Muscle layer of duodenum (tissue), 2 donors: Measurements from ENCODE around the gene PCA3.

Experiments
- H3K27ac ChIP-seq: one replicate; pipeline ENCODE4 v1.7.0; 2013; ENCODE audit warnings: mild to moderate bottlenecking, low read length
- H3K27me3 ChIP-seq: one replicate; pipeline ENCODE4 v1.7.0; 2013; ENCODE audit warnings: low read depth, mild to moderate bottlenecking, control low read depth, low read length
- H3K36me3 ChIP-seq, 2 donors: one replicate each; pipeline ENCODE4 v1.7.0; 2013; ENCODE audit warnings: low read length in 2 of 2, control low read depth in 1 of 2, mild to moderate bottlenecking in 1 of 2; ENCODE audit not compliant: insufficient read depth in 2 of 2, control insufficient read depth in 1 of 2
- H3K4me1 ChIP-seq, 2 donors: one replicate each; pipeline ENCODE4 v1.7.0; 2013; ENCODE audit warnings: low read length in 2 of 2, mild to moderate bottlenecking in 2 of 2, control low read depth in 1 of 2, moderate library complexity in 1 of 2; ENCODE audit not compliant: insufficient read depth in 2 of 2, control insufficient read depth in 1 of 2
- H3K4me3 ChIP-seq, 2 donors: one replicate each; pipeline ENCODE4 v1.7.0; 2013; ENCODE audit warnings: low read length in 2 of 2, low read depth in 1 of 2, mild to moderate bottlenecking in 1 of 2
- H3K9me3 ChIP-seq, 2 donors: one replicate each; pipeline ENCODE4 v1.7.0; 2013; ENCODE audit warnings: low read length in 2 of 2, control low read depth in 1 of 2, mild to moderate bottlenecking in 1 of 2; ENCODE audit not compliant: control insufficient read depth in 1 of 2
- donor health status: healthy.

Gene PCA3

GRCh38 chr9:76756941-76757673 lies 7.1 kb upstream of the PCA3 start:
- H3K4me1 ChIP-seq = peaks cover 4 to 5% of the 10 kb centered on the region in 2 donors
- no peaks in the 10 kb centered on the region for H3K36me3 ChIP-seq
- no peak overlapping the region for H3K27ac ChIP-seq
- H3K27me3 ChIP-seq = no peaks in the 10 kb centered on the region
- H3K9me3 ChIP-seq = no peaks in the 10 kb centered on the region
- no peak overlapping the region for H3K4me3 ChIP-seq

- no peak overlapping the region for H3K27ac ChIP-seq
- H3K4me1 ChIP-seq = peaks cover 5 to 7% of the 10 kb centered on the region in 2 donors
- no peaks in the 10 kb centered on the region for H3K9me3 ChIP-seq
- H3K36me3 ChIP-seq = no peaks in the 10 kb centered on the region
- no peak overlapping the region for H3K4me3 ChIP-seq
- H3K27me3 ChIP-seq = no peaks in the 10 kb centered on the region
These were observed 5.8 kb upstream of the PCA3 start for GRCh38 chr9:76758476-76758875.

- Histone ChIP-seq H3K4me1 (peaks cover 5 to 7% of the 10 kb centered on the region in 2 donors), H3K27ac (no peak overlapping the region), H3K9me3 (no peaks in the 10 kb centered on the region), H3K36me3 (no peaks in the 10 kb centered on the region), H3K27me3 (no peaks in the 10 kb centered on the region), H3K4me3 (no peak overlapping the region)
These were observed 4.5 kb upstream of the PCA3 start for GRCh38 chr9:76759732-76760131.

- H3K4me3 ChIP-seq = no peak overlapping the region
- H3K36me3 ChIP-seq = no peaks in the 10 kb centered on the region
- H3K4me1 ChIP-seq = peaks cover 5 to 7% of the 10 kb centered on the region in 2 donors
- H3K27me3 ChIP-seq = no peaks in the 10 kb centered on the region
- H3K27ac ChIP-seq = no peak overlapping the region
- H3K9me3 ChIP-seq = no peaks in the 10 kb centered on the region
These were observed 2.8 kb upstream of the PCA3 start for GRCh38 chr9:76761448-76761847.

- no peaks in the 10 kb centered on the region for H3K9me3 ChIP-seq
- H3K27me3 ChIP-seq = no peaks in the 10 kb centered on the region
- no peak overlapping the region for H3K27ac ChIP-seq
- no peaks in the 10 kb centered on the region for H3K36me3 ChIP-seq
- no peak overlapping the region for H3K4me3 ChIP-seq
- H3K4me1 ChIP-seq = peaks cover 5 to 7% of the 10 kb centered on the region in 2 donors
These were observed 1.9 kb downstream of the PCA3 start for GRCh38 chr9:76766126-76766525.

GRCh38 chr9:76772686-76773445 lies 8.6 kb downstream of the PCA3 start:
- Histone ChIP-seq H3K4me1 (peaks cover 0 to 3% of the 10 kb centered on the region in 2 donors), H3K27me3 (no peaks in the 10 kb centered on the region), H3K36me3 (no peaks in the 10 kb centered on the region), H3K4me3 (no peak overlapping the region), H3K9me3 (no peaks in the 10 kb centered on the region), H3K27ac (no peak overlapping the region)

- no peak overlapping the region for H3K27ac ChIP-seq
- no peaks in the 10 kb centered on the region for H3K4me1 ChIP-seq
- no peak overlapping the region for H3K4me3 ChIP-seq
- no peaks in the 10 kb centered on the region for H3K9me3 ChIP-seq
- H3K36me3 ChIP-seq = peaks cover 0 to 4% of the 10 kb centered on the region in 2 donors
- no peaks in the 10 kb centered on the region for H3K27me3 ChIP-seq
These were observed 20.6 kb downstream of the PCA3 start for GRCh38 chr9:76784881-76785280.

- Histone ChIP-seq H3K4me1 (no peaks in the 10 kb centered on the region), H3K9me3 (no peaks in the 10 kb centered on the region), H3K4me3 (no peak overlapping the region), H3K36me3 (peaks cover 0 to 4% of the 10 kb centered on the region in 2 donors), H3K27ac (no peak overlapping the region), H3K27me3 (no peaks in the 10 kb centered on the region)
These were observed 21.3 kb downstream of the PCA3 start for GRCh38 chr9:76785501-76785900.

- H3K4me1 ChIP-seq = no peaks in the 10 kb centered on the region
- peaks cover 0 to 4% of the 10 kb centered on the region in 2 donors for H3K36me3 ChIP-seq
- no peaks in the 10 kb centered on the region for H3K27me3 ChIP-seq
- H3K27ac ChIP-seq = no peak overlapping the region
- no peak overlapping the region for H3K4me3 ChIP-seq
- H3K9me3 ChIP-seq = no peaks in the 10 kb centered on the region
These were observed 23.4 kb downstream of the PCA3 start for GRCh38 chr9:76787677-76788076.

GRCh38 chr9:76789840-76790239 lies 25.6 kb downstream of the PCA3 start:
- no peak overlapping the region for H3K4me3 ChIP-seq
- no peaks in the 10 kb centered on the region for H3K9me3 ChIP-seq
- H3K4me1 ChIP-seq = no peaks in the 10 kb centered on the region
- H3K27me3 ChIP-seq = no peaks in the 10 kb centered on the region
- no peak overlapping the region for H3K27ac ChIP-seq
- peaks cover 0 to 4% of the 10 kb centered on the region in 2 donors for H3K36me3 ChIP-seq

- H3K4me3 ChIP-seq = no peak overlapping the region
These were observed 29.7 kb downstream of the PCA3 start for GRCh38 chr9:76793784-76794431.

More at GRCh38 chr9:76793784-76794431, 29.7 kb downstream of the PCA3 start:
- Histone ChIP-seq H3K9me3 (no peaks in the 10 kb centered on the region), H3K27ac (no peak overlapping the region), H3K27me3 (no peaks in the 10 kb centered on the region), H3K4me1 (peaks cover 0 to 3% of the 10 kb centered on the region in 2 donors), H3K36me3 (no peaks in the 10 kb centered on the region)
